HEK293 (cell line): ENCODE data around the gene ITGB1.

Experiments
- CTCF ChIA-PET: fragments of 350-600 bp; formaldehyde crosslinking; extraction: SDS; loops from one replicate; lab custom pipeline; 2021; ENCODE audit warnings: antibody characterized with exemption; lab: Yijun Ruan, JAX
- POLR2A ChIA-PET: fragments of 300-600 bp; formaldehyde crosslinking; extraction: SDS; loops from one replicate; lab custom pipeline; 2020; ENCODE audit warnings: antibody characterized with exemption, inconsistent platforms; lab: Yijun Ruan, JAX
- H3K27ac ChIP-seq: fragments of 200-500 bp; sonication (Bioruptor generic); 2 replicates; pipeline ENCODE4 v1.5.1; 2014; ENCODE audit warnings: low read depth, low read length, control low read depth, inconsistent platforms; ENCODE audit errors: extremely low read depth
- H3K36me3 ChIP-seq, 2 experiments: fragments of 200-500 bp in 1 of 2; sonication (Bioruptor generic) in 1 of 2; 1 replicate in 1 of 2; 2 replicates in 1 of 2; pipeline ENCODE4 v1.5.1; 2014 to 2017; ENCODE audit warnings: inconsistent platforms in 2 of 2, low read length in 2 of 2; ENCODE audit not compliant: control insufficient read depth in 2 of 2, insufficient read depth in 1 of 2
- H3K4me1 ChIP-seq: fragments of 200-500 bp; sonication (Bioruptor generic); 2 replicates; pipeline ENCODE4 v1.5.1; 2014; ENCODE audit warnings: mild to moderate bottlenecking, low read length, inconsistent platforms; ENCODE audit not compliant: control insufficient read depth, insufficient read depth
- H3K4me3 ChIP-seq: 2 replicates; pipeline ENCODE4 v1.5.1; 2011; ENCODE audit warnings: low read depth, mild to moderate bottlenecking, control low read depth, low read length, moderate library complexity
- H3K9me3 ChIP-seq: fragments of 200-500 bp; sonication (Bioruptor generic); 2 replicates; pipeline ENCODE4 v1.5.1; 2014; ENCODE audit warnings: low read depth, low read length, inconsistent platforms; ENCODE audit not compliant: control insufficient read depth, insufficient read depth
- KLF8 ChIP-seq: fragments of 450-650 bp; formaldehyde crosslinking; IDR thresholded peaks from 2 replicates; pipeline ENCODE4 v1.5.1; 2016; ENCODE audit warnings: missing biosample characterization, missing genetic modification characterization
- RBAK ChIP-seq: fragments of 450-650 bp; formaldehyde crosslinking; IDR thresholded peaks from 2 replicates; pipeline ENCODE4 v1.5.1; 2016; ENCODE audit warnings: missing biosample characterization, missing genetic modification characterization
- REPIN1 ChIP-seq: fragments of 450-650 bp; formaldehyde crosslinking; IDR thresholded peaks from 2 replicates; pipeline ENCODE4 v1.5.1; 2017; ENCODE audit warnings: missing biosample characterization, missing genetic modification characterization, low read depth
- SCRT1 ChIP-seq: fragments of 450-650 bp; formaldehyde crosslinking; IDR thresholded peaks from 2 replicates; pipeline ENCODE4 v1.5.1; 2016; ENCODE audit warnings: missing biosample characterization, missing genetic modification characterization, borderline replicate concordance
- TCF7L2 ChIP-seq: IDR thresholded peaks from 2 replicates; pipeline ENCODE4 v1.6.1; 2011; ENCODE audit warnings: low read depth, mild to moderate bottlenecking, inconsistent platforms, low read length, moderate library complexity, borderline replicate concordance
- ZBTB8A ChIP-seq: fragments of 450-650 bp; formaldehyde crosslinking; IDR thresholded peaks from 2 replicates; pipeline ENCODE4 v1.5.1; 2016; ENCODE audit warnings: missing biosample characterization, missing genetic modification characterization
- ZEB2 ChIP-seq: fragments of 450-650 bp; formaldehyde crosslinking; IDR thresholded peaks from 2 replicates; pipeline ENCODE4 v1.5.1; 2016; ENCODE audit warnings: missing biosample characterization, missing genetic modification characterization
- ZFHX2 ChIP-seq: fragments of 450-650 bp; formaldehyde crosslinking; conservative IDR thresholded peaks from 2 replicates; pipeline ENCODE4 v1.5.1; 2016; ENCODE audit warnings: missing biosample characterization, missing genetic modification characterization
- ZNF133 ChIP-seq: fragments of 450-650 bp; formaldehyde crosslinking; IDR thresholded peaks from 2 replicates; pipeline ENCODE4 v1.5.1; 2016; ENCODE audit warnings: missing biosample characterization, missing genetic modification characterization
- ZNF157 ChIP-seq: fragments of 450-650 bp; formaldehyde crosslinking; IDR thresholded peaks from 2 replicates; pipeline ENCODE4 v1.5.1; 2016; ENCODE audit warnings: missing biosample characterization, missing genetic modification characterization
- ZNF16 ChIP-seq: fragments of 450-650 bp; formaldehyde crosslinking; IDR thresholded peaks from 2 replicates; pipeline ENCODE4 v1.5.1; 2016; ENCODE audit warnings: low read depth, missing biosample characterization, missing genetic modification characterization
- ZNF223 ChIP-seq: fragments of 450-650 bp; formaldehyde crosslinking; IDR thresholded peaks from 2 replicates; pipeline ENCODE4 v1.5.1; 2016; ENCODE audit warnings: missing biosample characterization, missing genetic modification characterization
- ZNF239 ChIP-seq: fragments of 450-650 bp; formaldehyde crosslinking; IDR thresholded peaks from 2 replicates; pipeline ENCODE4 v1.5.1; 2016; ENCODE audit warnings: missing biosample characterization, missing genetic modification characterization
- ZNF292 ChIP-seq: fragments of 450-650 bp; formaldehyde crosslinking; IDR thresholded peaks from 2 replicates; pipeline ENCODE4 v1.5.1; 2016; ENCODE audit warnings: low read depth, missing biosample characterization, missing genetic modification characterization, borderline replicate concordance
- ZNF426 ChIP-seq: fragments of 450-650 bp; formaldehyde crosslinking; IDR thresholded peaks from 2 replicates; pipeline ENCODE4 v1.5.1; 2017; ENCODE audit warnings: missing biosample characterization, missing genetic modification characterization, mild to moderate bottlenecking, inconsistent platforms, moderate library complexity
- ZNF488 ChIP-seq: fragments of 450-650 bp; formaldehyde crosslinking; IDR thresholded peaks from 2 replicates; pipeline ENCODE4 v1.5.1; 2016; ENCODE audit warnings: missing biosample characterization, missing genetic modification characterization
- ZNF514 ChIP-seq: fragments of 450-650 bp; formaldehyde crosslinking; IDR thresholded peaks from 2 replicates; pipeline ENCODE4 v1.5.1; 2016; ENCODE audit warnings: missing biosample characterization, missing genetic modification characterization
- ZNF521 ChIP-seq: fragments of 450-650 bp; formaldehyde crosslinking; IDR thresholded peaks from 2 replicates; pipeline ENCODE4 v1.5.1; 2017; ENCODE audit warnings: missing biosample characterization, mild to moderate bottlenecking, missing genetic modification characterization
- ZNF548 ChIP-seq: fragments of 450-650 bp; formaldehyde crosslinking; IDR thresholded peaks from 2 replicates; pipeline ENCODE4 v1.5.1; 2016; ENCODE audit warnings: missing biosample characterization, missing genetic modification characterization
- ZNF610 ChIP-seq: fragments of 450-650 bp; formaldehyde crosslinking; IDR thresholded peaks from 2 replicates; pipeline ENCODE4 v1.5.1; 2016; ENCODE audit warnings: missing biosample characterization, missing genetic modification characterization, borderline replicate concordance
- ZNF670 ChIP-seq: fragments of 450-650 bp; formaldehyde crosslinking; IDR thresholded peaks from 2 replicates; pipeline ENCODE4 v1.5.1; 2016; ENCODE audit warnings: missing biosample characterization, missing genetic modification characterization, low read depth
- ZNF677 ChIP-seq: fragments of 450-650 bp; IDR thresholded peaks from 2 replicates; pipeline ENCODE4 v1.5.0; 2018; ENCODE audit warnings: missing biosample characterization, mild to moderate bottlenecking, missing genetic modification characterization, moderate library complexity
- TF ChIP-seq, protein P1 (sequence below): fragments of 450-650 bp; formaldehyde crosslinking; IDR thresholded peaks from 2 replicates; pipeline ENCODE4 v1.5.1; 2017; ENCODE audit warnings: missing biosample characterization, missing genetic modification characterization

The ITGB1 gene

DNA sequence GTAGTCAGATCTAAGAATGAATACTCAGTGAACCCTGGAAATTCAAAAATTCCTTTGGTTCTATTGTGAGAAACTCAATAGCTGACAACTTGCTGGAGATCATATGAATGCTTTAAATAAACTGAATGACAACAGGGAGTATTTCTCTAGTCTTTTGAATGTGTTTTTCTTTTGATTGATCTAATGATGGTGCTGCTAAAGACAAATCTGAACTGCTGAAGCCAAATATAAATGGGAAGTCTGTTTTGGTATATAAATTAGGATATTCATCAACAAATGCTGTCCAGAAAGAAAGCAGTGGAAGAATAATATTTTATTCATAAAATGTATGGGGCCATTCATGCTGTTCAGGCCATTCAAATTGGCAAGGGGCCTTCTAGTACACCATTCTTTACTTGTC is 79.4 kb downstream of the ITGB1 start:
- no peaks in the 10 kb centered on the region for H3K36me3 ChIP-seq
- no peak overlapping the region for H3K27ac ChIP-seq
- no peaks in the 10 kb centered on the region for H3K4me1 ChIP-seq
- no peak overlapping the region for H3K4me3 ChIP-seq
- ChIA-PET POLR2A (no interaction called here), CTCF (no interaction called here)
- no peak for TF ChIP-seq ZEB2 (tag by site-specific recombination)
- no peak for TF ChIP-seq ZNF157 (tag by site-specific recombination)
- TF ChIP-seq ZNF426 = no peak
- no peak for TF ChIP-seq ZNF670 (tag by site-specific recombination)
- no peak for TF ChIP-seq SCRT1
- no peaks in the 10 kb centered on the region for H3K9me3 ChIP-seq

- H3K36me3 ChIP-seq = no peaks in the 10 kb centered on the region
- CTCF ChIA-PET = interaction anchor here (0.6 kb wide), 1 partner anchor 141 kb away, joined by 4 read pairs; no protein-coding TSS in a partner anchor
- H3K27ac ChIP-seq = no peak overlapping the region
- no peak for TF ChIP-seq SCRT1
- TF ChIP-seq ZNF514 (tag by site-specific recombination) = no peak
- TF ChIP-seq ZNF292 (tag by site-specific recombination) = no peak
- TF ChIP-seq KLF8 (tag by site-specific recombination) = no peak
- no peak for TF ChIP-seq ZNF488 (tag by site-specific recombination)
- TF ChIP-seq RBAK (tag by site-specific recombination) = no peak
- TF ChIP-seq ZNF521 = no peak
- no peak for TF ChIP-seq ZNF548 (tag by site-specific recombination)
- no peak for TF ChIP-seq TCF7L2
- no peak for TF ChIP-seq ZNF223 (tag by site-specific recombination)
- TF ChIP-seq ZBTB8A (tag by site-specific recombination) = no peak
- no peak for TF ChIP-seq ZFHX2
- no peak for TF ChIP-seq ZNF16 (tag by site-specific recombination)
- TF ChIP-seq, protein P1, sequence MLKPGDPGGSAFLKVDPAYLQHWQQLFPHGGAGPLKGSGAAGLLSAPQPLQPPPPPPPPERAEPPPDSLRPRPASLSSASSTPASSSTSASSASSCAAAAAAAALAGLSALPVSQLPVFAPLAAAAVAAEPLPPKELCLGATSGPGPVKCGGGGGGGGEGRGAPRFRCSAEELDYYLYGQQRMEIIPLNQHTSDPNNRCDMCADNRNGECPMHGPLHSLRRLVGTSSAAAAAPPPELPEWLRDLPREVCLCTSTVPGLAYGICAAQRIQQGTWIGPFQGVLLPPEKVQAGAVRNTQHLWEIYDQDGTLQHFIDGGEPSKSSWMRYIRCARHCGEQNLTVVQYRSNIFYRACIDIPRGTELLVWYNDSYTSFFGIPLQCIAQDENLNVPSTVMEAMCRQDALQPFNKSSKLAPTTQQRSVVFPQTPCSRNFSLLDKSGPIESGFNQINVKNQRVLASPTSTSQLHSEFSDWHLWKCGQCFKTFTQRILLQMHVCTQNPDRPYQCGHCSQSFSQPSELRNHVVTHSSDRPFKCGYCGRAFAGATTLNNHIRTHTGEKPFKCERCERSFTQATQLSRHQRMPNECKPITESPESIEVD (tag by site-specific recombination) = no peak
- no peak for TF ChIP-seq ZNF677 (tag by site-specific recombination)
- no peak for TF ChIP-seq ZNF239 (tag by site-specific recombination)
- no peak overlapping the region for H3K4me3 ChIP-seq
- H3K4me1 ChIP-seq = no peaks in the 10 kb centered on the region
- no peaks in the 10 kb centered on the region for H3K9me3 ChIP-seq
- POLR2A ChIA-PET = no interaction called here
Measured at GRCh38 chr10:32877915-32878314, 80.1 kb downstream of the ITGB1 start.

DNA sequence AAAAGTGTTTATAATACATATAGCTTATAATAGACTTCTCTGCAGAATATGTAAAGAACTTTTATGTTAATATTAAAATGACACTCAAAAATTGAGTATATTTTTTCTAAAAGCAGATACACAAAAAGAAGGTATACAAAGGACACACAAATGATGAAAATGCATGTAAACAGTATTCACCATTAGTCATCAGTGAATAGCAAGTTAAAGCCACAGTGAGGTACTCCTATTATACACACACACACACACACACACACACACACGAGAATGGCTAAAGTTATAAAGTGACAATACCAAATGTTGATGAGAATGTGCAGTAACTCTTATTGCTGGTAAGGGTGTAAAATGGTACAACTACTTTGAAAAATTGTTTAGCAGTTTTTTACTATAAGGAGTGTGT is 92.9 kb downstream of the ITGB1 start:
- Histone ChIP-seq H3K9me3 (no peaks in the 10 kb centered on the region), H3K27ac (no peak overlapping the region), H3K36me3 (no peaks in the 10 kb centered on the region), H3K4me1 (no peaks in the 10 kb centered on the region), H3K4me3 (no peak overlapping the region)
- CTCF ChIA-PET = no interaction called here
- TF ChIP-seq REPIN1 (tag by site-specific recombination) (no peak), ZNF133 (tag by site-specific recombination) (peak; percentile 43; the same call in 1 of the 2 replicates), ZNF610 (no peak), ZNF292 (tag by site-specific recombination) (no peak)
- POLR2A ChIA-PET = no interaction called here
